T-helper 9 cell (primary cell): ENCODE results near the gene MYMX.
"Not testable (repeated sequence)": the region's sequence is repeated elsewhere in the genome, so short reads cannot be mapped to it uniquely, and the experiment has no call there.

ENCODE experiments used
- DNase-seq: peaks from one replicate; pipeline ENCODE4 v3.0.0-alpha.2; 2020
- total RNA-seq, 2 donors: gene quantifications; one replicate each; lab custom pipeline; 2026; lab: John Stamatoyannopoulos, UW

MYMX gene
- total RNA-seq, result 0 reads per million in 2 donors

DNA sequence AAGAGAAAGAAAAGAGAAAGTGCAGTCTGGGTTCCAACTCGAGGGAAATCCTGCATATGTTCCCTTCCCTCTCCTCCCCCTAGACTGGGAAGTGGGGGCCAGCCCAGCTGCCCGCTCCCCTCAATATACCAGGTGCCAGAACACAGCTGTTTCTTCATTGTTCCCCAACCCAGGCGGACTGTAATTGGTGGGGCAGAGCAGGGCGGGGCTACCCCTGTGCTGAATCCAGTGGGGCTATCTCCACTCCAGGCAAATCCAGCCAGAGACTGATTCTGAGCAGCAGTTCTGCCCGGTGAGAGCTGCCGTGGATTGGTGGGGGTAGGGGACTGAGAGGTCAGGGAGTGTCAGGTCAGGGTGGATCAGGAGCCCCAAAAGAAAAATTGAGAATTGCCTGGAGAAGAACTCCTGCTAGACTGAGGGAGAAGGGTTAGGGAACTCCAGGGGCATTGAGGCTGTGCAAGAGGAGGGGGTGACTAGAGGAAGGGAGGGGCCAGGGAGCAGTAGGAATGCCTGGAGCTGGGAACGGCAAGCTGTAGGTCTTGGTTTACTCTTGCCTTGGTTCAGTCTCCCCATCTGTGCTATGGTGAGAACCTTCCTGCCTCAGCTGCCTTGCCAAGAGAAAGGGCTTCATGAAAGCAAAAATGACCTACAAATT lies at the start of gene MYMX:
Gene MYMX, plus strand, starts transcription at position 250 of the 655 bp plus-strand sequence. CDS start 546 bp downstream, outside the sequence.
- no peak for DNase-seq

DNA sequence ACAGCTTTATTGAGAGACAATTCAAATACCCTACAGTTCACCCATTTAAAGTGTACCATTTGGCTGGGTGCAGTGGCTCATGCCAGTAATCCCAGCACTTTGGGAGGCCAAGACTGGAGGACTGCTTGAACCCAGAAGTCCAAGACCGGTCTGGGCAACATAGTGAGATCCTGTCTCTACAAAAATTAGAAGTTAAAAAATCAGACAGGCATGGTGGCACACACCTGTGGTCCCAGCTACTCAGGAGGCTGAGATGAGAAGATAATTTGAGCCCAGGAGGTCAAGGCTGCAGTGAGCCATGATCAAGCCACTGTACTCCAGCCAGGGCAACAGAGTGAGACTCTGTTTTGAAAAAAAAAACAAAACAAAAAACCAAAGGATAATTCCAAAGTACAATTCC lies 49.2 kb upstream of the MYMX start:
- no peak for DNase-seq

DNA sequence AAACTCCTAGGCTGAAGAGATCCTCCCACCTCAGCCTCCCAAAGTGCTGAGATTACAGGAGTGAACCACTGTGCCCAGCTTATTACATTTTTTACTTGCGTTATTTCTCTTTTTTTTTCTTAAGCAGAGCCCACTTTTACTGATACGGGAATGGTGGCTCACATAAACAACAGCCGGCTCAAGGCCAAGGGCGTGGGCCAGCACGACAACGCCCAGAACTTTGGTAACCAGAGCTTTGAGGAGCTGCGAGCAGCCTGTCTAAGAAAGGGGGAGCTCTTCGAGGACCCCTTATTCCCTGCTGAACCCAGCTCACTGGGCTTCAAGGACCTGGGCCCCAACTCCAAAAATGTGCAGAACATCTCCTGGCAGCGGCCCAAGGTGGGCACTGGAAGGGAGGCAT lies 47.6 kb upstream of the MYMX start:
- DNase-seq, result no peak

DNA sequence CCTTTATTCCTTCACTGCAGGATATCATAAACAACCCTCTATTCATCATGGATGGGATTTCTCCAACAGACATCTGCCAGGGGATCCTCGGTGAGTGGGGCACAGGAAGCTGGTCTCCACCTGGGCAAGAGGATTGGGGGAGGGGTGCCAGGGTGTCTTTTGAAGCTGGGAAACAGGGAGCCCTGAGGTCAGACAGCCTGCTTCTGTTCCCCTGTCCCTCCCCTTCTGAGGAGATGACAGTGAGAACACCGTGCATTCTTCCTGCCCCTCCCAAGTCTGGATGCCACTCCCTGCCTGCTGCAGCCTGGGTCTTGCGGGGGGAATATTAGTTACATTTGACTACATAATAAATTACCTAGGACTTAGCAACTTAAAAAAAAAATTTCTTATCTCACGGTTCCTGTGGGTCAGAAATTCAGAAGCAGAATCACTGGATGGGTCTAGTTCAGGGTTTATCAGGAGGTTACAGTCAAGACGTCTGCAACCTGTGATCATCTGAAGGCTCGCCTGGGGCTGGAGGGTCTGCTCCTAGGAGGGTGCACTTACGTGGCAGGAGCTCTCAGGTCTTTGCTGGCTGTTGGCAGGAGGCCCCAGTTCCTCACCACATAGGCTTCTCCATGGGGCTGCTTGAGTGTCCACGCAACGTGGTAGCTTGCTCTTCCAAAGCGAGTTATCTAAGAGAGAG lies 46.7 kb upstream of the MYMX start:
- no peak for DNase-seq

DNA sequence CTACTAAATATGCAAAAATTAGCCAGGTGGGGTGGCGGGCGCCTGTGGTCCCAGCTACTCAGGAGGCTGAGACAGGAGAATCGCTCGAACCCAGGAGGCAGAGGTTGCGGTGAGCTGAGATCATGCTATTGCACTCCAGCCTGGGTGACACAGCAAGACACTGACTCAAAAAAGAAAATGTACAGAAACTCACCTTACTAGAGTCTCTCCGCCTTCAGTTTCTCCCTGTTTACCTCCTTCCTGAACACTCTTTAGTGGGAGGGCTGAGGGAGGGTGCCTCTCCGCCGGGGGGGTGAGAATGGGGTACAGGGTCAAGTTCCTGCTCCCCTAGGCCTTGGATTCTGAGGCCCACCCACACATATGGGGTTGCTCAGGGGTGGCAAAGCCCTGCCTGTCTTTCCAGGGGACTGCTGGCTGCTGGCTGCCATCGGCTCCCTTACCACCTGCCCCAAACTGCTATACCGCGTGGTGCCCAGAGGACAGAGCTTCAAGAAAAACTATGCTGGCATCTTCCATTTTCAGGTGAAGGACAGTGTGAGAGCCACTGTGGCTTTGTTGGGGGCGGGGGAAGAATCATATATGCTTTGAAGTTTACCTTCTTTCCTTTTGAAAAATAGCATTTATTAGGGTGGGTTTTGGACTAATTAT lies 44.7 kb upstream of the MYMX start:
- DNase-seq, result no peak

DNA sequence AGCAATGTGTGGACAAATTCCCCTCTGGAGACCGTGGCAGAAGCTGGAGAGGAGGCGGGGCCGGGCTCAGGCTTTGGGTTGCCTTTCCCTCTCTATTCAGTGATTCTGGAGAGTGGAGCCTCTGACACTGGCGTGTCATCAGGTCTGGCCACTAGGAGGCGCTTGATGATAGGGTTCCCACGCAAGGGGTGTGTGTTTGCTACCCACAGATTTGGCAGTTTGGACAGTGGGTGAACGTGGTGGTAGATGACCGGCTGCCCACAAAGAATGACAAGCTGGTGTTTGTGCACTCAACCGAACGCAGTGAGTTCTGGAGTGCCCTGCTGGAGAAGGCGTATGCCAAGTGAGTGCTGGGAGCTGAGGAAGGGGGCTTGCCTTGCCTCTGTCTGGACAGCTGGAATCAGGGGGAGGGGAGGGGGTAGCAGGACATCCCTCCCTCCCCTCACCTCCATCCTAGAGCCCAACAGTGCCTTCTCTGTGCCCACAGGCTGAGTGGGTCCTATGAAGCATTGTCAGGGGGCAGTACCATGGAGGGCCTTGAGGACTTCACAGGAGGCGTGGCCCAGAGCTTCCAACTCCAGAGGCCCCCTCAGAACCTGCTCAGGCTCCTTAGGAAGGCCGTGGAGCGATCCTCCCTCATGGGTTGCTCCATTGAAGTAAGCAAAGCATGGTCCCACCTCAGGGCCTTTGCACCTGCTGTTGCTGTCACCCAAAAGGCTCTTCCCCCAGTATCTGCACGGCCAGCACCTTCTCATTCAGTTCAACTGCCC lies 43.8 kb upstream of the MYMX start:
- DNase-seq, result peak; percentile 69

DNA sequence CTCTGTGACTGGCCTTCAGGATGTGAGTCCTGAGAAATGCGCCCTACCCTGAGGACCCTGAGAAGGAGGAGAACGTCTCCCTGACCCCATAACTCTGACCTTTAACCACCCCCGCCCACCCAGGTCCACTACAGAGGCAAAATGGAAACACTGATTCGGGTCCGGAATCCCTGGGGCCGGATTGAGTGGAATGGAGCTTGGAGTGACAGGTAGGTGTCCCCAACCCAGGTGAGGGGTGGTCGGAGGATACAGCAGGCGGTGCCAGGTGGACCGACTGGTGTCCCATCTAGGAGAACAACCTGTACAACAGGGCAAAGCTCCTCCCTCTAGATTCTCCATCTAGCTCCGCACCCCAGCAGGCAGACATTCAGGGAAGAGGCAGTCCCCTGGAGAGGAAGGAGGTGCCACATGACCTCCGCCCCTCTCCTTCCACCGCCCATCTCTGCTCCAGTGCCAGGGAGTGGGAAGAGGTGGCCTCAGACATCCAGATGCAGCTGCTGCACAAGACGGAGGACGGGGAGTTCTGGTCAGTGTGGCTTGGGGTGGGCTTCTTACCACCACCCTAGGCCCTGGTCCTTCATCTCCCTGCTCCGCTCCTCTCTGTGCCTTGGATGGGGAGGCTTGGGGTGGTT lies 40.5 kb upstream of the MYMX start:
- no peak for DNase-seq

DNA sequence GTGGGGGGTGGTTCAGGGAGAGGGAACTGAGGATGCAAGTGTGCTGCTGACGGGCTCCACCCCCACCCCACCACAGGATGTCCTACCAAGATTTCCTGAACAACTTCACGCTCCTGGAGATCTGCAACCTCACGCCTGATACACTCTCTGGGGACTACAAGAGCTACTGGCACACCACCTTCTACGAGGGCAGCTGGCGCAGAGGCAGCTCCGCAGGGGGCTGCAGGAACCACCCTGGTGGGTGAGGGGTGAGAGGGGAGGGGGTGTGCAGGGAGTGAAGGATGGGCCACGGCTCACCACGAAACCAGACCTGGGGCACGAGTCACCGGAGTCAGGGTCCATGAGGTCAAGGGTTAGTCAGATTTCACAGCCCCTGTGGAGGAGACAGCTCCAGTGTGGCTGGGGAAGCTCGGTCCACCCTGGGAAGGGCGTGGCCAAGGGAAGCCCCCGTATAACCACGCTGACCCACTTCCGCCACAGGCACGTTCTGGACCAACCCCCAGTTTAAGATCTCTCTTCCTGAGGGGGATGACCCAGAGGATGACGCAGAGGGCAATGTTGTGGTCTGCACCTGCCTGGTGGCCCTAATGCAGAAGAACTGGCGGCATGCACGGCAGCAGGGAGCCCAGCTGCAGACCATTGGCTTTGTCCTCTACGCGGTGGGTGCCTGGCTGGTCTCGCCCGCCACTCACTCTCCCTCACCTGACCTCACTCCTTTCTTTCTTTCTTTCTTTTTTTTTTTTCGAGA lies 39.8 kb upstream of the MYMX start:
- DNase-seq, result no peak

DNA sequence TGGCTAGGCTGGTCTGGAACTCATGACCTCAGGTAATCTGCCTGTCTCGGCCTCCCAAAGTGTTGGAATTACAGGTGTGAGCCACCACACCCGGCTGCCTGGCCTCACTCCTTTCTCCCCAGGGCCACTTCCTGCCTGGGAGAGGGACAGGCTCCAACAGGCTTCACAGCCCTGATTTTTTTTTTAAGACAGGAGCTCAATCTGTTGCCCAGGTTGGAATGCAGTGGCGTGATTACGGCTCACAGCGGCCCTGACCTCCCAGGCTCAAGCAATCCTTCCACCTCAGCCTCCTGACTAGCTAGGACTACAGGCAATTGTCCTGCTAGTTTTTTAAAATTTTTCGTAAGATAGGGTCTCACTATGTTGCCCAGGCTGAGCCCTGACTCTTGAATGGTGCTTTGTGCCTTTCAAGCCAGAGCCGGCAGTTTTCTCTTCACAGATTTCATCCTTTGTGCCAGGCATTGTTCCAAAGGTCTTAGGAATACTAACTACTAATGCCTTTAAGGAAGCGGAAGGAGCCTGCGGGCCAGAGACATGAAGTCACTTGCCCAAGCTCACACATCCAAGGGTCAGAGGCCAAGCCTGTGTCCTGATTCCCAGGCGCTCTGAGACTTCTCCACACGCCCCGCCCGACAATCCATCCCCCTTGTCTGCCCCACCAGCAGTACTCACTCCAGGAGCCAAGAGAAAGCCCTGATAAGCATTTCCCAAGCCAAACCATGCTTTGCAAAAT lies 38.9 kb upstream of the MYMX start:
- DNase-seq, result no peak

DNA sequence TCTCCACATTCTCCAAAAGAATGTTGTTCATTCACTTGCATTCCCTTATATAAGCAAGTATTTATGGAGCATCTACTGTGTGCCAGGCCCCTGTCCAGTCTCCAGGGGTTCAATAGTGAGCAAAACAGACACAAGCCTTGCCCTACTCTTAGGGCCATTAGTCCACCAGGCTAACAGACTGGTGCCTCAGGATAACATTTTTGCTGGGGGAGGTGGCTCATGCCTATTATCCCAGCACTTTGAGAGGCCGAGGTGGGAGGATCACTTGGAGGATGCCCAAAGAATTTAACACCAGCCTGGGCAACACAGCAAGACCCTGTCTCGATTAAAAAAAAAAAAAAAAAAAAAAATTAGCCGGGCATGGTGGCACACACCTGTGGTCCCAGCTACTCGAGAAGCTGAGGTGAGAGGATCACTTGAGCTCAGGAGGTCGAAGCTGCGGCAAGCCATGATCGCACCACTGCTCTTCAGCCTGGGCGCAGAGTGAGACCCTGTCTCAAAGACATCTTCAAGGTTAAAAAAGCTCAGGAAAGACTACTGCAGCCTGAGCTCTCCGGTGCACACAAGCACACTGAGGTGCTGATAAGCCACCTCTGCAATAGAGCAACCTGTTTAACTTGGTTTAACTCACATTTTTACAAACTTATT lies 38.2 kb upstream of the MYMX start:
- DNase-seq, result no peak

DNA sequence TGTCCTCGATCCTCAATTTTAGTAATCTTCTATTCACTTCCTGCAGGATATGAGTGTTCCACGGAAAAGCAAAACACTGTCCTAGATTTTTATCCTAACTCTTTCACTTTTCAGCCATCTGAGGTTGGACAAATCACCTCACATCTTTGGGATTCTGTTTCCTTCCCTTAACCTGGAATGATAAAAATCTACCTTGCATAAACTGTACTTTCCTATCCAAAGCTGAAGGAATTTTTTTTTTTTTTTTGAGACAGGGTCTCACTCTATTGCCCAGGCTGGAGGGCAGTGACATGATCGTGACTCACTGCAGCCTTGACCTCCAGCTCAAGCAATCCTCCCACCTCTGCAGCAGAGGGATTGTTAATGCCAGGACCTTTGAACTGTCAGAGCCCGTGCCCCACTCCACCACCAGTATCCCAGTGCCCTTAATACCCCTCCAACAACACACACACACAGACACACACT lies 37.6 kb upstream of the MYMX start:
- no peak for DNase-seq

DNA sequence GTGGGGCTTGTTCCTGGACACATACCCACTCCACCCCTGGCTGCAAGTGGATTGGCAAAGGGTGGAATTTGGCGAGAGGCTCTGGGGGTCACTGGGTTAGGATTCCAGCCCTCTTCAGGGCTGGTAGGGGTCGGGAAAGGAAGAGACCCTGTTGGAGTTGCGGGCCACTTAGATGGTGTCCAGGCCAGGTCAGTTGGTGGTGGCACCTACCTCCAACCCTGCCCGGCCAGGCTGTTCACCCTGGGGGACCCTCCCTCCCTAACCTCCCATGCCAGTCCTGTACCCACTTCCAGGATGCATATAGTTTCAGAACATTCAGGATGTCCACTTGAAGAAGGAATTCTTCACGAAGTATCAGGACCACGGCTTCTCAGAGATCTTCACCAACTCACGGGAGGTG lies 37.1 kb upstream of the MYMX start:
- DNase-seq, result no peak

DNA sequence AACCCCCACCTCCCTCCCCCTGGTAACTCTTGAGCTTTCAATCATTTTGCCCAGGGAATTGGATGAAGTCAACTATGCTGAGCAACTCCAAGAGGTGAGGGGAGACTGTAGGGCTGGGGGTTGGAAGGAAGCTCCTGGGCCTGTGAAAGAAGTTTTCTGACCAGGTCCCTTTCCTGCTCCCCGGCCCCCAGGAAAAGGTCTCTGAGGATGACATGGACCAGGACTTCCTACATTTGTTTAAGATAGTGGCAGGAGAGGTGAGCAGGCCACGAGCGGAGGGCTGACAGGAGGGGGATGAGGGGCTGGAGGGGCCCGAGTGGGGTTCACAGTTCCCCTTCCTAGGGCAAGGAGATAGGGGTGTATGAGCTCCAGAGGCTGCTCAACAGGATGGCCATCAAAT lies 36.3 kb upstream of the MYMX start:
- DNase-seq, result no peak

DNA sequence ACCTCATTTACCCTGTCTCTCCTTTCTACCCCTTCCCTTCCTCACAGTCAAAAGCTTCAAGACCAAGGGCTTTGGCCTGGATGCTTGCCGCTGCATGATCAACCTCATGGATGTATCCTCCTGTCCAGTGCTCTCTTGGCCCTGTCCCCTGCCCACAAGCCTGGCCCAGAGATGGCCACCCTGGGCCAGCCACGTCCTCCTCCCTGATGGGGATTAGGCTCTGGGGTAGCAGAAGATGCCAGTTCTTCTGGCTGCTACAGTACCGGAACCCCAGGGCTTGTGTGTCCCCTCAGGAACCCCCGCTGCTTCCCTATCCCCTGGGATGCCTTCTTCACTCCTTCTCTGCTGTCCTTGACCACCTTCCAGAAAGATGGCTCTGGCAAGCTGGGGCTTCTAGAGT lies 35.8 kb upstream of the MYMX start:
- DNase-seq, result no peak

DNA sequence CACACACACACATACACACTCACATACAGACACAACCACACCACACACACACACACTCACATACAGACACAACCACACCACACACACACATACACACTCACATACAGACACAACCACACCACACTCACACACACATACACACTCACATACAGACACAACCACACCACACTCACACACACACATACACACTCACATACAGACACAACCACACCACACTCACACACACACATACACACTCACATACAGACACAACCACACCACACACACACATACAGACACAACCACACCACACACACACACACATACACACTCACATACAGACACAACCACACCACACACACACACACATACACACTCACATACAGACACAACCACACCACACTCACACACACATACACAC lies 34.9 kb upstream of the MYMX start:
- not testable (repeated sequence) for DNase-seq

DNA sequence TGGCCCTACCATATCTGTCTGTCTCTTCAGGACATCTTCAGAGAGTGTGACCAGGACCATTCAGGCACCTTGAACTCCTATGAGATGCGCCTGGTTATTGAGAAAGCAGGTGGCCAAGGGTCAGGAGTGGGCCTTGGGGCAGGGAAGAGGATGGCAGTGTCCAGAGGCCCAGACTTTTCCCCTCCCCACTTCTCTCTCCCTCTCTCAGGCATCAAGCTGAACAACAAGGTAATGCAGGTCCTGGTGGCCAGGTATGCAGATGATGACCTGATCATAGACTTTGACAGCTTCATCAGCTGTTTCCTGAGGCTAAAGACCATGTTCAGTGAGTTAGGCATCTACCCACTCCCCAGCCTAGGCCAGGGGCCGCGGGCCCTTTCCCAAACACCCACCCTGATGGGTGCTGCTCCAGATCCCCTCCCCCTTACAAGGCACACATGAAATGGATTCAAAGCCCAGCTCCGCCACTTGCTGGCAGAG lies 33.8 kb upstream of the MYMX start:
- no peak for DNase-seq

DNA sequence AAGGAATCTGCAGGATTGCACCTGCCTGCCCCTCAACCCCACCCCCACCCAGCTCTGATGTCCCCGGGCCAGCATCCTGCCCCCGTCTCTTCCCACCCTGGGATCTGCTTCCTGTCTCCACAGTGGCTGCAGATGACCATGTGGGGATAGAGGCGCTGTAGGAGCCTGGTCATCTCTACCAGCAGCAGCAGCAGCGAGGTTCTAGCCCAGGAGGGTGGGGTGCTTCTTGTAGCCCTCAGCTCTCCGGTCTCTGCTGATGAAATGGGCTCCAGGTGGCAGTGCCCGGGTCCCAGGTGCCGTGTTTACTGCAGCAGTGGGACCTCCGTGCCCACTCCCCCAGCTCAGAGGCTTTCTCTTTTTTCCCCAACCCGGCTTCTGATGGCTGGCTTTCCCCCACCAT lies 32.9 kb upstream of the MYMX start:
- no peak for DNase-seq

DNA sequence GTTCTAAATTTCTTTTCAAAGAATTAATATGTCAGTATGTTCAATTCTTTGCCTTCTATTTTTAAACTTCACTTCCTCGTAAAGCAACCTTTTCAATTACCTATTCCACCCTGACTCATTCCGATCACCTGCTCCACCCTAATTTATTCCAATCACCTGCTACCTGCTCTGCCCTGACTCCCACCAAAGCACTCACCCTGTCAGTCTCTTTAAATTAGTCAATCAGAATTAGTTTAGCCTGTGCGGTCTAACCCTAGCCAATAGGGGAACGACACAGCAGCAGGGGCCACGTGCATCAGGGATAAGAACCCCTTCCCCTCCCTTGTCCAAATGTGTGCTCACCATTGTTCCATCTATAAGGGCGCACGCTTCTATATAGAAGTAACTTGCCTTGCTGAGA lies 31.4 kb upstream of the MYMX start:
- not testable (repeated sequence) for DNase-seq

DNA sequence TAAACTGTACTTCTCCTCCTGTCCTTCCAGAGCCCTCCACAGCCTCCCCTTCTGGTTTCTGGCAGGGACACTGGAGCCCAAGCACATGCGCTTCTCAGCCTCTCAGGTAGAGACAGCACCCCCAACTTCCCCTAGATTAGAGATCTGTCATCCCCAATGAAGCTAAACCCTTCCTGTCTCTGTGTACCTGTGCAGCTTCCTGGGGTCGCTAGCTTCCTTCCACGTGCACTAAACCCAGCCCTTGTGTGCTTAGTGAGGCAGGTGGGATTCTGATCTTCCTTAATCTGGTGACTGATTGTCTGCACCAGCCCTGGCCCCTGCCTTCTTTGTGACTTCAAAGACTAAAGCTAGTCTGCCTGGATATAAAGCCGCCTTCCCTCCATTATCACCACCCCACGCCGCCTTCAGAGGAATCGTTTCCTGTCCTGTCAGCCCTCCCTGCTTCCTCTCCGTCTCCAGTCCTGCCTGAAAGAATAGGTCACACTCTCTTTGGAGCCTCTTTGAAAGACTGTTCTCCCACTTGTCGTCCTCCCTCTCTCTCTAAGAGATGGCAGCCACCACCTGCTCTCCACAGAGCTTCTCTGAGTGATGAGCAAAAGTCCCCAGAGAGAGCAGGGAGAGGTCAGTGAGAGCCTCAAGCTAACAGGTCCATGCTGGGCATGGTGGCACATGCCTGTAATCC lies 30.6 kb upstream of the MYMX start:
- no peak for DNase-seq

DNA sequence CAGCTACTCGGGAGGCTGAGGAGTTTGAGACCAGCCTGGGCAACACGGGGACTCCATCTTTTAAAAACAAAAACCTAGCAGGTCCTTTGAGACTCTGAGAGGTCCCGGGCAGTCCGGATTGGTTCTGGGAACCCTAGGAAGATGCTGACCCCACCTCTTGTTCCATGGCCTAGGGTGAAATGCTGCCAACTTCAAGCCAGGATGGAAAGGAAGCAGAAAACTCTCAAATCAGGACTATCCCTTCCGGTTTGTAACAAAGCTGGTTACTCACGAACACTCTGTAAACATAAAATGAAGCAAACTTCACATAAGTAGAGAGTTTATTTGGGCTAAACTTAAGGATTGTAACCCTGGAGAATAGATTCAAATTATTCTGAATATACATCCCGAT lies 30.1 kb upstream of the MYMX start:
- no peak for DNase-seq
